ENCODE measurements around the gene IQSEC1.
A peak's percentile ranks its signal among the peaks of the same experiment; 100 is the strongest.

IQSEC1 gene

DNA sequence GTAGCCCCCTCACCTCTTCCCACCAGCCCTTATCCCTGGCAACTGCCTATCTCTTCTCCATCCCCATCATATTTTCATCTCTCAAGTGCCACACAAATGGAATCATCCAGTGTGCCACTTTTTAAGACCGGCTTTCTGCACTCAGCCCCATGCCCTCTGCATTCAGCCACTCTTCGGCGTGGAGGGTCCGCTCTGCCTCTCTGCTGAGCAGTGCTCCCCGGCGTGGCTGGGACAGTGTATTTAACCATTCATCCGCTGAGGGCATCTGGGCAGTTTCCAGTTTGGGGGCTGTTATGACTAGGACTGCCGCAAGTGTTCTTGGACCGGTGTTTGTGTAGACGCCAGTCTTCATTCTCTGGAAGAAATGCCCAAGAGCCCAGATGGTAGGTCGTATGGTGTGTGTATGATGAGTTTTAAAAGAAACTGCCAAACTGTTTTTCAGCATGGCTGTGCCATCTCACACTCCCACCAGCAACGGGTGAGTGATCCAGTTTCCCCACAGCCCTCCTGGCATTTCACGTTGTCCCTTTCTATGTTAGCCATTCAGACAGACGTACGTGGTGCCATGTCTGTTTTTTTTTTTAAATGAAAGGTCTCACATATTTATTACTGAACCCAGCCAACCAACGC, 20.9 kb downstream of the IQSEC1 start:
- no peak for DNase-seq (ENCODE audit: low read depth, low spot score)
- no peak overlapping the region for H3K4me3 ChIP-seq (ENCODE audit: low read depth, low read length)
- TF ChIP-seq, protein P1, sequence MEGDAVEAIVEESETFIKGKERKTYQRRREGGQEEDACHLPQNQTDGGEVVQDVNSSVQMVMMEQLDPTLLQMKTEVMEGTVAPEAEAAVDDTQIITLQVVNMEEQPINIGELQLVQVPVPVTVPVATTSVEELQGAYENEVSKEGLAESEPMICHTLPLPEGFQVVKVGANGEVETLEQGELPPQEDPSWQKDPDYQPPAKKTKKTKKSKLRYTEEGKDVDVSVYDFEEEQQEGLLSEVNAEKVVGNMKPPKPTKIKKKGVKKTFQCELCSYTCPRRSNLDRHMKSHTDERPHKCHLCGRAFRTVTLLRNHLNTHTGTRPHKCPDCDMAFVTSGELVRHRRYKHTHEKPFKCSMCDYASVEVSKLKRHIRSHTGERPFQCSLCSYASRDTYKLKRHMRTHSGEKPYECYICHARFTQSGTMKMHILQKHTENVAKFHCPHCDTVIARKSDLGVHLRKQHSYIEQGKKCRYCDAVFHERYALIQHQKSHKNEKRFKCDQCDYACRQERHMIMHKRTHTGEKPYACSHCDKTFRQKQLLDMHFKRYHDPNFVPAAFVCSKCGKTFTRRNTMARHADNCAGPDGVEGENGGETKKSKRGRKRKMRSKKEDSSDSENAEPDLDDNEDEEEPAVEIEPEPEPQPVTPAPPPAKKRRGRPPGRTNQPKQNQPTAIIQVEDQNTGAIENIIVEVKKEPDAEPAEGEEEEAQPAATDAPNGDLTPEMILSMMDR (IDR thresholded peaks at IDR 0.05; ENCODE audit: low read depth, low read length) = no peak
- in situ Hi-C loops (cut with HindIII; ENCODE audit: low sequenced_read_pairs) = no loop called here

DNA sequence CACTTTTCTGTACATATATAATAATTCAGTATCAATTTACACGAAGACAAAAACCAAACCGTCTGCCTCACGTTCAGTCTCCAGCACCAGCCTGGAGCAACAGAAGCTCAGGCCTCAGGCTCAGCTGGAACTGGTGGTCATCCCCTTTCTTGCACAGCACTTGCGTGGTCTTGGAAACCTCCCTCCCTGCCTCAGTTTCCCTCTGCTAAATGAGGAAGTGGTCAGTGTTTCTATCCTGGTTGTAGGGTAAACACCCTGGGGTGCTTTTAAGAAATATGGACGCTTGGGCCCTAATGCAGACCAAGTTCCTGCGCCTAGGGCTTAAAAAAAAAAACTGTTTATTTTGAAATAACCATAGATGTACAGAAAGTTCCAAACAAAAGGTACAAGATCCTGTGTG, 21.6 kb downstream of the IQSEC1 start:
- H3K4me3 ChIP-seq (ENCODE audit: low read depth, low read length) = no peak overlapping the region
- in situ Hi-C loops (cut with HindIII; ENCODE audit: low sequenced_read_pairs) = no loop called here
- DNase-seq (ENCODE audit: low read depth, low spot score) = no peak
- TF ChIP-seq, protein P1 (IDR thresholded peaks at IDR 0.05; ENCODE audit: low read depth, low read length) = no peak

DNA sequence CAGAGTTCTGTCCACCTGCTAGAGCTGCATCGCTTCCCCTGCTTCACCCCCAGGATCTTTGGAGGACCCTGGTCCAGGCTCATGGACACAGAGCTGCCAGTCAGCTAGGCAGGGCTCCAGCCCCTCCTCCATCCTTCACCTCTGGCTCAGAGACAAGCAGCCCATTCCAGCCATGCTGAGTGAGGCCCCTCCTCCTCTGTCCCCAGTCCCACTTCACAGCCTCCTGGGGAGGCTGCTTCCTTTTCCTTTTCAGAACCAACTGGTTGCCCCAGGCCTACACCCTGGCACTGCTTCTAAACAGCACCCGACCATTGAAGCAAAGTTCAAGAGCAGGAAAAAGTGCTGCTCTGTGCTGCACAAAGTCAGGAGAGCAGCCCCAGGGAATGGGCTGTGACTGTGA, 22.2 kb downstream of the IQSEC1 start:
- in situ Hi-C loops (cut with HindIII; ENCODE audit: low sequenced_read_pairs) = no loop called here
- TF ChIP-seq, protein P1 (IDR thresholded peaks at IDR 0.05; ENCODE audit: low read depth, low read length) = no peak
- no peak for DNase-seq (ENCODE audit: low read depth, low spot score)
- H3K4me3 ChIP-seq (ENCODE audit: low read depth, low read length) = no peak overlapping the region

DNA sequence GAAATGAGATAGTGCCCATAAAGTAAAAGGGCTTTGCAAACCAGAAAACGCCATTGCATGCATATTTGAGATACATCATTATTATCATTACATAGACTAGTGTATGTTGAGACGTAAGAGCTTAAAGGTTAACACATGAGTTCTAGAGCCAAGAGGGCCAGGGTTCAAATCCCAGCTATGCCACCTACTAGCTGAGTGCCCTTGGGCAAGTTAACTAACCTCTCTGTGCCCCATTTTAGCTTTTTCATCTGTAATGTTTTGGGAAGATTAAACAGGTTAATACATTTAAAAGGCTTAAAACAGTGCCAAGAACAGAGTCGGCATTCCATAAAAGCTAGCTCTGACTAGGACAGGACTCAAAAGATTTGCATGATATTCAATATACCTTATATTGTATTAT, 22.8 kb downstream of the IQSEC1 start:
- no peak for DNase-seq (ENCODE audit: low read depth, low spot score)
- TF ChIP-seq, protein P1 (IDR thresholded peaks at IDR 0.05; ENCODE audit: low read depth, low read length) = no peak
- H3K4me3 ChIP-seq (ENCODE audit: low read depth, low read length) = no peak overlapping the region
- in situ Hi-C loops (cut with HindIII; ENCODE audit: low sequenced_read_pairs) = no loop called here

DNA sequence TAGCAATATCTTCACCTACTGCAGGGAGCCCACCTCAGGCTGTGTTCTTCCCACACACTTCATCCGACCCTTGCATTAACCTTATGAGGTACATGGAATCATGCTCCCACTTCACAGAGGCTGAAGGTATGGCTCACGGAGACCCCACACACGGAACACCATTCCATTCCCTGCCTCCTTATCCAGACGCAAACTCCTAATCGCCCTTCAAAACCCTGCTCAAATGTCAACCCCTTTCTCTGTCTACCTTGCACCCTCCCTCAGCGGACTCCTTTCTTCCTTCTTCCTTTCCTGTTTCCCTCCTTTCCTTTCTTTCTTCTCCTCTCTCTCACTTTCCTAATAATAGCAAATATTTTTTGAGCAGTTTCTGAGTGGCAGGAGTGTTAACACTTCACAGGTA, 23.8 kb downstream of the IQSEC1 start:
- H3K4me3 ChIP-seq (ENCODE audit: low read depth, low read length) = no peak overlapping the region
- no peak for DNase-seq (ENCODE audit: low read depth, low spot score)
- in situ Hi-C loops (cut with HindIII; ENCODE audit: low sequenced_read_pairs) = no loop called here
- TF ChIP-seq, protein P1 (IDR thresholded peaks at IDR 0.05; ENCODE audit: low read depth, low read length) = no peak

DNA sequence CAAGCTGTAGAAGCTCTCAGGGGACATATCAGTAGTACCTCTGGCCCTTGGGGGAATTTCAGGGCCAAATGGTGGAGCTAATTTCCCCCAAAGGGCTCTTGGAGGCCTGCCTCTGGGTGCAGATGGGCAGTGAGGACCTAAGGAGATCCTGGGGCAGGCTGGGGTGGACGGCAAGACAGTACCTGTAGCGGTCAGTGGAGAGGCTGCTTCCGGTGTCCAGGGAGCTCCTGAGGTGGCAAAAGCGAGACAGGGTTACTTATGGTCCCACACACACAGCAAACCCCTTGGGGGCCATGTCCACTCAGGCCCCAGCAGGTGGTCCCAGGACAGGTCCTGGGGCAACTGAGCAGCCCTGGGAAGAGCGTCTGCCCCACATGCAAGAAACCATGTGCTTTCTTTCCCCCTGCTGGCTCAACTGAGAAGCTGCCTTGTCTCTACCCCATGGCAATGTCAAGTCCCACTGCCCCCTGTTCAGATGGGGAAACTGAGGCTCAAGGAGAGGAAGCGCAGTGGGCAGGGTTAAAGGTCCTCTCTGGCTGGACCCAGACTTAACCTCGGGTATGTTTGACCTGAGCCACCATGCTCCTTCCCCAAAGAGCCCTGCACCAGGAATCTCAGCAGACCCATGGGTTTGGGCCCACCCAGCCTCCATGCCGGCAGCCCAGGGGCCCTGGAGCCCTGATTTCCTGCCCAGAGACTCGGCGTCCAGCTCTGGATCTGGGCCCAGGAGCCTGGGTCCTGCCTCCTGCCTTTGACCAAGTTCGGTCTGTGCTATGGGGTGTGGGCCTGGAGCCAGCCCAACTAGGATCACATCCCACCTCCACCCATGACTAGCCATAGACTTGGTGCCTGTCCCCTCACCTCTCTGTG, 25.7 kb downstream of the IQSEC1 start:
- in situ Hi-C loops (cut with HindIII; ENCODE audit: low sequenced_read_pairs) = no loop called here
- DNase-seq (ENCODE audit: low read depth, low spot score) = no peak
- TF ChIP-seq, protein P1 (IDR thresholded peaks at IDR 0.05; ENCODE audit: low read depth, low read length) = peak; percentile 31
- H3K4me3 ChIP-seq (ENCODE audit: low read depth, low read length) = no peak overlapping the region

All from astrocyte of the spinal cord (primary cell).